ENCODE measurements around the gene ACSS3. TPM values are rescaled to one million over a fixed set of nuclear protein-coding genes. Genes with fewer than 3 reads are reported as not detected.

Gene ACSS3
- total and polyA plus RNA-seq, 10 of the 15 experiments (the other 5 are each of a cell fraction or from before 2014, with no cell fraction given): 0.06 to 0.31 TPM; not detected in 8

- CTCF ChIA-PET: no interaction called here
- in situ Hi-C loops (cut with MboI) (no loop called here), intact Hi-C loops (cut with micrococcal nuclease; ENCODE audit: unreplicated experiment) (no loop called here)
- no peak overlapping the region for H2AFZ ChIP-seq (ENCODE audit: control insufficient read depth, low read depth, low read length)
- H3K4me2 ChIP-seq (ENCODE audit: control insufficient read depth, insufficient read depth): no peak overlapping the region
- H3K9ac ChIP-seq (ENCODE audit: control insufficient read depth, insufficient read depth, low read length): no peak overlapping the region
- DNase-seq (ENCODE audit: low read depth, low spot score): no peak
- SMC1A ChIA-PET (ENCODE audit: uncharacterized antibody, unreplicated experiment): no interaction called here
- H3K9me3 ChIP-seq (replicated peaks; ENCODE audit: control insufficient read depth, insufficient read depth, low read length): no peaks in the 10 kb centered on the region
- RAD21 ChIA-PET (ENCODE audit: unreplicated experiment): no interaction called here
- no peak for FAIRE-seq
- no peak overlapping the region for H3K4me3 ChIP-seq
- ATAC-seq: no peak
- BruUV-seq (replicated peaks): no TSS peak
- no peaks in the 10 kb centered on the region for H3K4me1 ChIP-seq (ENCODE audit: control insufficient read depth, insufficient read depth, low read length)
- no peak for TF ChIP-seq CTCF (IDR thresholded peaks at IDR 0.05 in 2 of 3, conservative IDR thresholded peaks at IDR 0.05 in 1 of 3; ENCODE audit: control insufficient read depth in 2 of 3, extremely low read depth in 1 of 3, insufficient read depth in 1 of 3, low read depth in 3 of 3, low read length in 3 of 3)
- no peak for TF ChIP-seq ZNF274 (IDR thresholded peaks at IDR 0.05; ENCODE audit: insufficient read depth, insufficient read length)
- no peak for TF ChIP-seq GABPA (IDR thresholded peaks at IDR 0.05; ENCODE audit: low read depth)
- no peak for TF ChIP-seq SPI1 (IDR thresholded peaks at IDR 0.05; ENCODE audit: borderline replicate concordance, insufficient read depth, low read depth, low read length)
- no peak for TF ChIP-seq E4F1 (IDR thresholded peaks at IDR 0.05; ENCODE audit: borderline replicate concordance, partially characterized antibody)
- TF ChIP-seq EGR1 (IDR thresholded peaks at IDR 0.05; ENCODE audit: borderline replicate concordance in 1 of 2, low read depth in 2 of 2, low read length in 2 of 2): no peak
- TF ChIP-seq PBX3 (IDR thresholded peaks at IDR 0.05; ENCODE audit: insufficient replicate concordance, low read depth, low read length): no peak
- TF ChIP-seq CHD4 (IDR thresholded peaks at IDR 0.05): no peak
- no peaks in the 10 kb centered on the region for H3K36me3 ChIP-seq (ENCODE audit: control insufficient read depth in 2 of 2, insufficient read depth in 2 of 2, low read length in 1 of 2)
- H3K27ac ChIP-seq (ENCODE audit: control insufficient read depth, insufficient read depth): no peak overlapping the region
- no peaks in the 10 kb centered on the region for H3K79me2 ChIP-seq (ENCODE audit: control insufficient read depth, insufficient read depth, low read length)
- H4K20me1 ChIP-seq (ENCODE audit: control insufficient read depth, insufficient read depth): no peaks in the 10 kb centered on the region
- WGBS (ENCODE audit: insufficient coverage, insufficient replicate concordance, low lambda C conversion rate, missing lambda C conversion rate): 46% methylated on average over 4 of the region's 4 CpGs
- H3K27me3 ChIP-seq (replicated peaks in 1 of 2; ENCODE audit: control insufficient read depth in 2 of 2, insufficient read depth in 2 of 2, low read length in 1 of 2): no peaks in the 10 kb centered on the region
- POLR2A ChIA-PET: no interaction called here
Measured at GRCh38 chr12:81088221-81088620, 10.3 kb downstream of the ACSS3 start.
